ENCODE measurements around the gene HIGD2A. TPM values are rescaled to one million over a fixed set of nuclear protein-coding genes. Genes with fewer than 3 reads are reported as not detected.

The HIGD2A gene
- total RNA-seq, 1 experiment from 2014 or later, result 237 TPM

GRCh38 chr5:176427971-176428370, 39.4 kb downstream of the HIGD2A start:
- Histone ChIP-seq H3K27me3 (ENCODE audit: control insufficient read depth, insufficient read depth, low read length) (no peaks in the 10 kb centered on the region), H3K4me3 (ENCODE audit: insufficient read depth, low read depth, low read length) (no peak overlapping the region), H3K36me3 (replicated peaks; ENCODE audit: control insufficient read depth, insufficient read depth, low read length) (no peaks in the 10 kb centered on the region)
- no peak for DNase-seq

- no peak for DNase-seq
- no peaks in the 10 kb centered on the region for H3K27me3 ChIP-seq (ENCODE audit: control insufficient read depth, insufficient read depth, low read length)
- no peaks in the 10 kb centered on the region for H3K36me3 ChIP-seq (replicated peaks; ENCODE audit: control insufficient read depth, insufficient read depth, low read length)
These were observed 41.4 kb downstream of the HIGD2A start for GRCh38 chr5:176429972-176430371.

GRCh38 chr5:176432707-176433106, 44.2 kb downstream of the HIGD2A start:
- DNase-seq, result no peak
- no peaks in the 10 kb centered on the region for H3K36me3 ChIP-seq (replicated peaks; ENCODE audit: control insufficient read depth, insufficient read depth, low read length)
- H3K27me3 ChIP-seq (ENCODE audit: control insufficient read depth, insufficient read depth, low read length), result no peaks in the 10 kb centered on the region
- no peak overlapping the region for H3K4me3 ChIP-seq (ENCODE audit: insufficient read depth, low read depth, low read length)

More at GRCh38 chr5:176429972-176430371, 41.4 kb downstream of the HIGD2A start:
- H3K4me3 ChIP-seq (ENCODE audit: insufficient read depth, low read depth, low read length), result no peak overlapping the region

GRCh38 chr5:176436656-176437055, 48.1 kb downstream of the HIGD2A start:
- H3K36me3 ChIP-seq (replicated peaks; ENCODE audit: control insufficient read depth, insufficient read depth, low read length), result no peaks in the 10 kb centered on the region
- no peaks in the 10 kb centered on the region for H3K27me3 ChIP-seq (ENCODE audit: control insufficient read depth, insufficient read depth, low read length)
- no peak overlapping the region for H3K4me3 ChIP-seq (ENCODE audit: insufficient read depth, low read depth, low read length)
- DNase-seq, result no peak

GRCh38 chr5:176438959-176439757, 50.6 kb downstream of the HIGD2A start:
- no peaks in the 10 kb centered on the region for H3K27me3 ChIP-seq (ENCODE audit: control insufficient read depth, insufficient read depth, low read length)
- no peak for DNase-seq
- no peaks in the 10 kb centered on the region for H3K36me3 ChIP-seq (replicated peaks; ENCODE audit: control insufficient read depth, insufficient read depth, low read length)
- no peak overlapping the region for H3K4me3 ChIP-seq (ENCODE audit: insufficient read depth, low read depth, low read length)

Other genes with a start within 250 kb of the HIGD2A start
- gene SIMC1, start 150.3 kb upstream of the HIGD2A start, total RNA-seq (2014; rRNA removed; shearing (Covaris generic)), result 13.0 and 15.0 TPM in 2 replicates
- gene KIAA1191, start 27.0 kb upstream of the HIGD2A start, total RNA-seq (2014; rRNA removed; shearing (Covaris generic)), result 77.3 and 78.2 TPM in 2 replicates
- gene ARL10, start 23.3 kb upstream of the HIGD2A start, total RNA-seq (2014; rRNA removed; shearing (Covaris generic)), result 3.3 and 6.7 TPM in 2 replicates
- 46.9 and 56.2 TPM in 2 replicates for gene NOP16, start 153 bp upstream of the HIGD2A start, total RNA-seq (2014; rRNA removed; shearing (Covaris generic))
- 50.5 and 67.2 TPM in 2 replicates for gene CLTB, start 27.8 kb downstream of the HIGD2A start, total RNA-seq (2014; rRNA removed; shearing (Covaris generic))
- 36.2 and 37.6 TPM in 2 replicates for gene FAF2, start 59.6 kb downstream of the HIGD2A start, total RNA-seq (2014; rRNA removed; shearing (Covaris generic))
- gene RNF44, start 148.7 kb downstream of the HIGD2A start, total RNA-seq (2014; rRNA removed; shearing (Covaris generic)), result 67.4 and 75.6 TPM in 2 replicates
- gene CDHR2, start 160.6 kb downstream of the HIGD2A start, total RNA-seq (2014; rRNA removed; shearing (Covaris generic)), result 0.04 and 0.21 TPM in 2 replicates
- 6.6 and 14.2 TPM in 2 replicates for gene GPRIN1, start 221.4 kb downstream of the HIGD2A start, total RNA-seq (2014; rRNA removed; shearing (Covaris generic))
- gene SNCB, start 241.8 kb downstream of the HIGD2A start, total RNA-seq (2014; rRNA removed; shearing (Covaris generic)), result 4.7 and 7.2 TPM in 2 replicates
- 0.33 and 0.97 TPM in 2 replicates for gene EIF4E1B, start 241.9 kb downstream of the HIGD2A start, total RNA-seq (2014; rRNA removed; shearing (Covaris generic))